Measurements from ENCODE around the gene PPP3CA. TPM values are rescaled to one million over a fixed set of nuclear protein-coding genes. Genes with fewer than 3 reads are reported as not detected.
A peak's percentile ranks its signal among the peaks of the same experiment; 100 is the strongest.
"Not testable (repeated sequence)": the region's sequence is repeated elsewhere in the genome, so short reads cannot be mapped to it uniquely, and the experiment has no call there.

The PPP3CA gene
- total and polyA plus RNA-seq, 5 donors = 8.3 to 27.2 (median 18.7) TPM

DNA sequence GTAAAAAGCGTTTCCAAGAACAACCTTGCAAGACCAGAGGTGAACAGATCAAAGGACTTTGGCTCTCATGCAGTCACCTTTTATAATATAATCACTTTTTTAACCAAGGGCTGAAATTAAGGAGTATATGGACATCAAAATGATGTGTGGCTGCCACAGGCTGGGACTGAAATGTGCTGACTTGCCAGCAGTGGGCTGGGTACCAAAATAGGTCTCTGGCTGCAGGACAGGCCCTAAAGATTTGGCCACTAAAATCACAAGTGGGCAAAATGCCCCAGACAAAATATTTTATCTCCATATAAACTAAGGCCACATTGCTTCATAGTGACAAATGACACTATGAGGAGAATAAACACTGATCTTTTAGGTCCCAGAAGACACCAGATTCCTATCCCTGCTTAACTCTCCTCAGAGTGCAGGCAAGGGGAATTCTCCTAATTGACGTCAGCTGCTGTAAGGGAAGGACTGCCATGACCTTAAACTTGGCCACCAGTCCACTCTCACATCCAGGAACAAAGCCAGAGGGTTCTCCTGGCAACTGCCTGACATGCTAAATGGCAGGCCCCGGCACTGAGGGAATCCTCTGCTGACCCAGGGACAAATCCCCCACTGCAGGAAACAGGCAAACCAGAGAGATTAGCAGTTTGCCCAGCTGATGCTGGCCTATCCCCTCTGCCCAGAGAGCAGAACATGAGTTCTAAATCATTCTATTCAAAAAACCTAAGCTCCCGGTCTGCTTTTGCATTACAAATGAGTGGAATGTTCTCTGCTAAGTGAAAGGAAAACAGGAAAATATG lies 155.8 kb downstream of the PPP3CA start:
- peaks cover 3% of the 10 kb centered on the region for H3K4me1 ChIP-seq (ENCODE audit: control insufficient read depth, insufficient read depth, low read length)
- intact Hi-C loops (cut with DNase I) = loop anchor here in 2 of 4 donors (5.0 to 10.0 kb wide), 2 partner anchors 153 to 156 kb away; partner anchors contain the start of gene PPP3CA (in 2 of the 2)

DNA sequence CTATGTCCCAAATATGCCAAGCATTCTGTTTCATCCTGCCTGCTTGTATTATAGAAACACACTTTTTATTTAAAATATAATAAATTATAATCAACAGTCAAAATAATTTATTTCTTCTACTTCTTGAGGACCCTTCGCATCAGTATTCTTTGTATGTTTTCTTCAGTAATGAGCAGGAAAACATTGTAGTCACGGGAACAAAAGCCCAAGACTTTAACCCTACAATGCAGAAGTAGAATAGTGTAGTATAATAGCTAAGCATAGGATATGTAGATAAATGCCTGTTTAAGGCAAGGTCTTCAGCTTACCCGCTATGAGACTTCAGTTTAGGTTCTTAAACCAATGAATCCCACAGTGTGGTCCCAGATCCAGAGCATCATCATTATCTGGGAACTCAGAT lies 156.6 kb downstream of the PPP3CA start:
- H3K9me3 ChIP-seq (ENCODE audit: control insufficient read depth, low read length) = no peaks in the 10 kb centered on the region
- H3K4me1 ChIP-seq (ENCODE audit: control insufficient read depth, insufficient read depth, low read length) = peaks cover 3% of the 10 kb centered on the region
- H3K4me3 ChIP-seq (ENCODE audit: low read length) = no peak overlapping the region
- intact Hi-C loops (cut with DNase I) = loop anchor here in 2 of 4 donors (5.0 to 10.0 kb wide), 2 partner anchors 154 to 157 kb away; partner anchors contain the start of gene PPP3CA (in 2 of the 2)
- H3K27me3 ChIP-seq (ENCODE audit: control insufficient read depth, insufficient read depth) = no peaks in the 10 kb centered on the region
- ATAC-seq (no peak), DNase-seq (no peak)
- 75% methylated on average over 3 of the region's 3 CpGs for WGBS
- peak overlapping the region; percentile 31 for H3K27ac ChIP-seq (ENCODE audit: low read length)

More for the DNA sequence above, 155.8 kb downstream of the PPP3CA start:
- Histone ChIP-seq H3K27me3 (ENCODE audit: control insufficient read depth, insufficient read depth) (no peaks in the 10 kb centered on the region), H3K27ac (ENCODE audit: low read length) (peak overlapping the region; percentile 31), H3K9me3 (ENCODE audit: control insufficient read depth, low read length) (no peaks in the 10 kb centered on the region), H3K4me3 (ENCODE audit: low read length) (no peak overlapping the region)
- ATAC-seq (peak; percentile 99), DNase-seq (peak; percentile 86 to 92 (median 89))
- 33% methylated on average over 4 of the region's 4 CpGs for WGBS

GRCh38 chr4:101188906-101189305 lies 158.4 kb downstream of the PPP3CA start:
- 85% methylated on average over 4 of the region's 4 CpGs for WGBS
- Histone ChIP-seq H3K9me3 (ENCODE audit: control insufficient read depth, low read length) (no peaks in the 10 kb centered on the region), H3K4me1 (ENCODE audit: control insufficient read depth, insufficient read depth, low read length) (peaks cover 7% of the 10 kb centered on the region), H3K27ac (ENCODE audit: low read length) (no peak overlapping the region), H3K27me3 (ENCODE audit: control insufficient read depth, insufficient read depth) (no peaks in the 10 kb centered on the region), H3K4me3 (ENCODE audit: low read length) (no peak overlapping the region)
- ATAC-seq = no peak
- intact Hi-C loops (cut with DNase I) = no loop called here
- DNase-seq = no peak

GRCh38 chr4:101187841-101188240 lies 159.5 kb downstream of the PPP3CA start:
- no peaks in the 10 kb centered on the region for H3K27me3 ChIP-seq (ENCODE audit: control insufficient read depth, insufficient read depth)

DNA sequence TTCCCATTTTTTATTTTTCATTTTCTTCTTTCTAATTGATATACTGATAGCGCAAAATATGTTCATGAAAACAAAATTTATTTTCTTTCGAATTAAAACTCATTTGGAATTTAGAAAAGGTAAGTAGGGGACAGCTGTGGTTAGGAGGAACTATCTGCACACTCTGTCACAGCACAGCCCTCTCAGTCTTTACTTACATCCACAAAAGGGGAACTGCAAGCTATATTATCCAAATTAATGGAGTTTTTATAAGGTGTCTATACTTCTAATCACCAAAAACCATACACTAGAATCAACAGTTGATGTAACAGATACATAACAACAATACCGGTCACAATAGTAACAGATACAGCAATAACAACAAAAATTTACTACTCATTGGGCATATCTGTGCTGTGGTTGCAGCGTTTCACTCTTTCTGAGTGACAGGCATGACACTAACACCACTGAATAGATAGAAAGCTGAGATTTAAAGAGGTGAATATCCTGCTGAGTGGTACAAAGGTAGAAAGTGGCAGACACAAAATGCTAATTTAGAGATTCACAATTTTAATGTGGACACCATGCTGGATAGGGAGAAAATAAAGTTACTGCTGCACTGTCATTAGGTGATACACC lies 160.7 kb downstream of the PPP3CA start:
- Histone ChIP-seq H3K4me1 (ENCODE audit: control insufficient read depth, insufficient read depth, low read length) (peaks cover 4% of the 10 kb centered on the region), H3K4me3 (ENCODE audit: low read length) (no peak overlapping the region), H3K27me3 (ENCODE audit: control insufficient read depth, insufficient read depth) (no peaks in the 10 kb centered on the region), H3K27ac (ENCODE audit: low read length) (no peak overlapping the region), H3K9me3 (ENCODE audit: control insufficient read depth, low read length) (no peaks in the 10 kb centered on the region)
- ATAC-seq (no peak), DNase-seq (no peak)
- intact Hi-C loops (cut with DNase I) = no loop called here
- 94% methylated on average over 4 of the region's 4 CpGs for WGBS

More at GRCh38 chr4:101187841-101188240, 159.5 kb downstream of the PPP3CA start:
- no peaks in the 10 kb centered on the region for H3K9me3 ChIP-seq (ENCODE audit: control insufficient read depth, low read length)
- DNase-seq (no peak), ATAC-seq (no peak)
- intact Hi-C loops (cut with DNase I) = no loop called here
- peaks cover 7% of the 10 kb centered on the region for H3K4me1 ChIP-seq (ENCODE audit: control insufficient read depth, insufficient read depth, low read length)
- H3K4me3 ChIP-seq (ENCODE audit: low read length) = no peak overlapping the region
- H3K27ac ChIP-seq (ENCODE audit: low read length) = no peak overlapping the region
- WGBS = 58% methylated on average over 5 of the region's 5 CpGs

- Histone ChIP-seq H3K9me3 (ENCODE audit: control insufficient read depth, low read length) (no peaks in the 10 kb centered on the region), H3K4me3 (ENCODE audit: low read length) (no peak overlapping the region), H3K27ac (ENCODE audit: low read length) (no peak overlapping the region), H3K4me1 (ENCODE audit: control insufficient read depth, insufficient read depth, low read length) (peaks cover 4% of the 10 kb centered on the region), H3K27me3 (ENCODE audit: control insufficient read depth, insufficient read depth) (no peaks in the 10 kb centered on the region)
- 100% methylated on average over 2 of the region's 2 CpGs for WGBS
- intact Hi-C loops (cut with DNase I) = no loop called here
- ATAC-seq = peak in 1 of 2 donors; percentile 33
- no peak for DNase-seq
Observed at GRCh38 chr4:101184668-101185067, 162.7 kb downstream of the PPP3CA start.

DNA sequence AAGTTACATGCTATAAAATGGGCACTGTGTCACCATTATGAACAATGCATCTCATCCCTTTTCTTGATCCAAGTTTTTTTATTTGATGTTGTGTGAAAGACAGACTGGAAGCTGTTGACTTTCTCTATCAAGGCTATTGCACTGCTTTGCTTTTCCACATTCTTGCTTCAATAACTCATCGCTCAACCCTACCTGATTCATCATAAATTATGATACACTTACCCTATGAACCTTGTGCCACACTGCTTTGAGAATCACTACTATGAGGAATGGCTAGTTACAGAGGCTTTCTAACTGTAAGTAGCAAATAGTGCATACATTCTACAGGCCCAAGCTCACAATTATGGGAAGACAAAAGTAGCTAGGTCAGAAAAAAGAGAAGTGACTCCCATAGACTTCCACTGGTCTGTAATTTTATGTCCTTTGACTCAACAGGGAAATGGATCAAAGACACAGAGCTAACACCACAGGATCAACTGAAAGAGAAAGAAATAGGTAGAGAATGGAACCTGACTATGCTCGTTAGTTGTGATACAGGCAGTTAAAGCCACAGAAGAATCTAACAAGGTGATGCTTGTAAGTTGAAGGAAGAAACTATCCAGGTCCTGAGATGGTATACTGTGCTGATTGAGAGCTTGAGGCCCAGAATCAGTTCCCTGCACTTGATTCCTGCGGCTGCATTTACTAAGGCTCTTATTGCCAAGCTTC lies 163.5 kb downstream of the PPP3CA start:
- H3K4me3 ChIP-seq (ENCODE audit: low read length) = no peak overlapping the region
- no peak overlapping the region for H3K27ac ChIP-seq (ENCODE audit: low read length)
- ATAC-seq (no peak), DNase-seq (no peak)
- no peaks in the 10 kb centered on the region for H3K27me3 ChIP-seq (ENCODE audit: control insufficient read depth, insufficient read depth)
- no peaks in the 10 kb centered on the region for H3K9me3 ChIP-seq (ENCODE audit: control insufficient read depth, low read length)
- intact Hi-C loops (cut with DNase I) = no loop called here
- peaks cover 4% of the 10 kb centered on the region for H3K4me1 ChIP-seq (ENCODE audit: control insufficient read depth, insufficient read depth, low read length)
- 97% methylated on average over 3 of the region's 3 CpGs for WGBS

DNA sequence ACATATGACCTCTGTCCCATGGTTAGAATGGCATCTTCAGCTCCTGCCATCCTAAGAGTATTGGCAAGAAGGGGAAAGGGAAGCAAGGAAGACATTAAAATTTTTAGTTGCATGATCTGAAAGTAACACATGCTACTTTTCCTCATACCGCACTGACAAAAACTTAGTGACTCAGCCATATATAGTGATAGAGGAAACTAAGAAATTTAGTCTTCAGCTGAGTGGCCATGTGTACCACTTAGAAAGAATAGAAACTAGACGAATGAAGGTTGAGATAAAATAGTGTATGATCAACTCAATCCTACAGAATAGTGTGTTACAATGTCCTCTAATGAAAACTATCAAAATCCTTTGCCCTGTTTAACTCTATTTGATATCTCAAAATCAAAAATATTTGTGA lies 164.1 kb downstream of the PPP3CA start:
- no peak for ATAC-seq

DNA sequence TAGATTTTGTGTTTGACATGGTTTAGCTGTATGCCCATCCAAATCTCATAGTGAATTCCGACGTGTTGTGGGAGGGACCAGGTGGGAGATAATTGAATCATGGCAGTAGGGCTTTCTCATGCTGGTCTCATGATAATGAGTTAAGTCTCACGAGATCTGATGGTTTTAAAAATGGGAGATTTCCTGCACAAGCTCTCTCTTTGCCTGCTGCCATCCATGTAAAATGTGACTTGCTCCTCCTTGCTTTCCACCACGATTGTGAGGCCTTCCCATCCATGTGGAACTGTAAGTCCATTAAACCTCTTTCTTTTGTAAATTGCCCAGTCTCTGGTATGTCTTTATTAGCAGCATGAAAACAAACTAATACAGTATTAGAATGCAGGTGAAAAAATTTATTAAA lies 164.6 kb downstream of the PPP3CA start:
- intact Hi-C loops (cut with DNase I); DNase-seq; H3K27ac ChIP-seq (ENCODE audit: low read length); H3K9me3 ChIP-seq (ENCODE audit: control insufficient read depth, low read length); H3K4me3 ChIP-seq (ENCODE audit: low read length); ATAC-seq; H3K4me1 ChIP-seq (ENCODE audit: control insufficient read depth, insufficient read depth, low read length); H3K27me3 ChIP-seq (ENCODE audit: control insufficient read depth, insufficient read depth): not testable (repeated sequence)
- 95% methylated on average over 4 of the region's 4 CpGs for WGBS

More for the DNA sequence above, 164.1 kb downstream of the PPP3CA start:
- no peaks in the 10 kb centered on the region for H3K27me3 ChIP-seq (ENCODE audit: control insufficient read depth, insufficient read depth)
- intact Hi-C loops (cut with DNase I) = no loop called here
- no peaks in the 10 kb centered on the region for H3K9me3 ChIP-seq (ENCODE audit: control insufficient read depth, low read length)
- H3K4me3 ChIP-seq (ENCODE audit: low read length) = no peak overlapping the region
- DNase-seq = no peak
- whole genome bisulfite sequencing = 90% methylated on average over 2 of the region's 2 CpGs
- H3K4me1 ChIP-seq (ENCODE audit: control insufficient read depth, insufficient read depth, low read length) = peaks cover 4% of the 10 kb centered on the region
- no peak overlapping the region for H3K27ac ChIP-seq (ENCODE audit: low read length)

- ATAC-seq = no peak
- Histone ChIP-seq H3K9me3 (ENCODE audit: control insufficient read depth, low read length) (no peaks in the 10 kb centered on the region), H3K27me3 (ENCODE audit: control insufficient read depth, insufficient read depth) (no peaks in the 10 kb centered on the region), H3K27ac (ENCODE audit: low read length) (no peak overlapping the region), H3K4me3 (ENCODE audit: low read length) (no peak overlapping the region), H3K4me1 (ENCODE audit: control insufficient read depth, insufficient read depth, low read length) (peaks cover 4% of the 10 kb centered on the region)
- DNase-seq = no peak
- WGBS = 98% methylated on average over 2 of the region's 2 CpGs
- intact Hi-C loops (cut with DNase I) = loop anchor here in 1 of 4 donors (10.0 kb wide), 1 partner anchor 166 kb away; the partner anchor contains the start of gene PPP3CA
Observed at GRCh38 chr4:101178731-101179130, 168.6 kb downstream of the PPP3CA start.
